ENCODE data around the gene CLIC6.

- TF ChIP-seq CTCF (conservative IDR thresholded peaks at IDR 0.05; ENCODE audit: low read depth, low read length) (no peak), MXI1 (IDR thresholded peaks at IDR 0.05; ENCODE audit: borderline replicate concordance, low read depth, low read length) (no peak), ELK1 (IDR thresholded peaks at IDR 0.05; ENCODE audit: borderline replicate concordance, low read depth, low read length) (no peak), POLR2A (IDR thresholded peaks at IDR 0.05; ENCODE audit: low read depth, low read length) (no peak)
Observed at GRCh38 chr21:34649400-34649799, 19.4 kb upstream of the CLIC6 start.

All from IMR-90 (cell line).